Measurements from ENCODE around the gene RHBDD2. TPM values are rescaled to one million over a fixed set of nuclear protein-coding genes. Genes with fewer than 3 reads are reported as not detected.

The RHBDD2 gene
- total and polyA plus RNA-seq, 10 of the 15 experiments (the other 5 are each of a cell fraction or from before 2014, with no cell fraction given): 3.9 to 39.8 (median 16.9) TPM

GRCh38 chr7:75914655-75915415, 36.0 kb downstream of the RHBDD2 start, which contains the start of gene POR (continued):
- TF ChIP-seq TCF12 (IDR thresholded peaks at IDR 0.05; ENCODE audit: low read depth, low read length): peak; percentile 86; the same call in 1 of the 2 replicates
- no peak for TF ChIP-seq RCOR1 (conservative IDR thresholded peaks at IDR 0.05; ENCODE audit: low read depth, low read length)
- TF ChIP-seq PAX5 (IDR thresholded peaks at IDR 0.05; ENCODE audit: borderline replicate concordance, low read depth, low read length): peak; percentile 69; the same call in 1 of the 2 replicates
- no peak for TF ChIP-seq WRNIP1 (IDR thresholded peaks at IDR 0.05; ENCODE audit: borderline replicate concordance, low read depth, low read length)

- in situ Hi-C loops (cut with MboI) (no loop called here), intact Hi-C loops (cut with micrococcal nuclease; ENCODE audit: unreplicated experiment) (loop anchor here (2.0 to 5.0 kb wide), 2 partner anchors 37 to 107 kb away; partner anchors contain the start of gene RHBDD2)
- Histone ChIP-seq H3K36me3 (ENCODE audit: control insufficient read depth in 2 of 2, insufficient read depth in 2 of 2, low read length in 1 of 2) (no peaks in the 10 kb centered on the region), H3K9ac (ENCODE audit: control insufficient read depth, insufficient read depth, low read length) (peak overlapping the region; percentile 83), H3K9me3 (replicated peaks; ENCODE audit: control insufficient read depth, insufficient read depth, low read length) (no peaks in the 10 kb centered on the region), H3K4me1 (ENCODE audit: control insufficient read depth, insufficient read depth, low read length) (peaks cover 4% of the 10 kb centered on the region; the same call in 1 of the 2 replicates), H3K27ac (ENCODE audit: control insufficient read depth, insufficient read depth) (peak overlapping the region; percentile 61), H3K4me2 (ENCODE audit: control insufficient read depth, insufficient read depth) (peak overlapping the region; percentile 78), H3K79me2 (ENCODE audit: control insufficient read depth, insufficient read depth, low read length) (peaks cover 28% of the 10 kb centered on the region), H2AFZ (ENCODE audit: control insufficient read depth, low read depth, low read length) (peak overlapping the region; percentile 81; the same call in 1 of the 2 replicates), H3K27me3 (replicated peaks in 1 of 2; ENCODE audit: control insufficient read depth in 2 of 2, insufficient read depth in 2 of 2, low read length in 1 of 2) (no peaks in the 10 kb centered on the region), H4K20me1 (ENCODE audit: control insufficient read depth, insufficient read depth) (no peaks in the 10 kb centered on the region), H3K4me3 (peak overlapping the region; percentile 92)
- 2% methylated on average over 32 of the region's 32 CpGs for WGBS (ENCODE audit: insufficient coverage, insufficient replicate concordance, low lambda C conversion rate, missing lambda C conversion rate)
- ATAC-seq (peak; percentile 59), DNase-seq (ENCODE audit: low read depth, low spot score) (no peak), FAIRE-seq (peak; percentile 44)
- ChIA-PET SMC1A (ENCODE audit: uncharacterized antibody, unreplicated experiment) (interaction anchor here (0.6 to 2.5 kb wide), 9 partner anchors 9 to 105 kb away, joined by 3 to 13 read pairs (median 3); no protein-coding TSS in a partner anchor), POLR2A (interaction anchor here (0.8 to 3.7 kb wide), 12 partner anchors 9 to 137 kb away, joined by 3 to 27 read pairs (median 5); partner anchors contain the start of gene RHBDD2), RAD21 (ENCODE audit: unreplicated experiment) (interaction anchor here (0.6 to 2.3 kb wide), 9 partner anchors 10 to 105 kb away, joined by 3 to 13 read pairs (median 3); no protein-coding TSS in a partner anchor), CTCF (interaction anchor here (0.7 to 3.4 kb wide), 5 partner anchors 11 to 105 kb away, joined by 3 to 18 read pairs (median 5); partner anchors contain the start of gene RHBDD2)
- BruUV-seq (replicated peaks): TSS peak; percentile 71
- TF ChIP-seq NFYA (IDR thresholded peaks at IDR 0.05; ENCODE audit: borderline replicate concordance, low read depth, low read length): no peak
- no peak for TF ChIP-seq CUX1 (IDR thresholded peaks at IDR 0.05; ENCODE audit: insufficient replicate concordance, low read depth, low read length)
- TF ChIP-seq IKZF1 (conservative IDR thresholded peaks at IDR 0.05): no peak
- TF ChIP-seq SMC3 (IDR thresholded peaks at IDR 0.05; ENCODE audit: borderline replicate concordance, low read length): no peak
- peak; percentile 82 for TF ChIP-seq PKNOX1 (IDR thresholded peaks at IDR 0.05)
Observed at GRCh38 chr7:75915416-75916156, 36.8 kb downstream of the RHBDD2 start.

Measured in GM12878 (cell line).